GM19043 (cell line): ENCODE data around the gene LSP1.

Experiments used
- ATAC-seq: cut with Tn5 transposase; IDR thresholded peaks from one replicate; pipeline ENCODE4 v1.9.1; 2021; ENCODE audit warnings: low read depth; ENCODE audit not compliant: unreplicated experiment

Gene LSP1

DNA sequence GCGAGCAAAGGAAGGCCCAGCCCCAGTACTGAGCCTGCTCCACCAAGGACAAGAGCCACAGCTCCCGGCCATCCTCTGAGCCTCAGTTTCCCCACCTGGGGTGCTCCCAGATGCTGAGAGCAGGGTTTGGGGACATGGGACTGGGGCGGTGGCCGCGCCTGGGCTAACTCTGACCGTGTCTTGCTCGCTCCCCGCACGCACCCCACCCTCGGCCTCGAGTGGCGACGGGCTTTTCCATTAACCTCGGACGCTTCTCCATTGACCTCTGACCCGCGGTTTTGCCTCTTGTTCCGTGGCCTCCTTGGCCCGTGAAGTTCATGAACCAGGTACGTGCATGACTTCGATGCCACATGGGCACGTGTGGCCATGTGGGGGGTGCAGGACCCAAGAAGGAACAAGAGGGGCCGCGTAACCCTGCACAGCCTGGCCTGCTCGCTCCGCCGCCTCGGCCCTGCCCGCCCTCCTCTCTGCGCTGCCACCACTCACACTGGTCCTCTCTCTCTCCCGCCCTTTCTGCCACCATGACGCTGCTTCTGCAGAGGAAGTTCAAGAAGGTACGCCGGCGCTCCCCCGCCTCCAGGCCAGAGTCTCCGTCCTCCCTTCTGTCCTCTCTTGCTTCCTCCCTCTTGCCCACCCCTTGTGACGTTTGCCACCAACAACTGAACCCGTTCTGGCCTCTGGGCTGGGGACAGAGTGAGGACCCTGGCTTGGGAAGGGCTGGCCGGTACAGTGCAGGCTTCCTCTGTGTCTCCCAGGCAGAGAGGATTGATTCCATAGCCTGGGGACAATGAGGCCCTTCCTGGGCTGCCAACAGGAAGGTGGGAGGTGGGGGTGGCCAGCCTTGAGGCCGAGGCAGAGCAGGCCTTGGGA, 73.5 kb downstream of the LSP1 start:
- no peak for ATAC-seq

DNA sequence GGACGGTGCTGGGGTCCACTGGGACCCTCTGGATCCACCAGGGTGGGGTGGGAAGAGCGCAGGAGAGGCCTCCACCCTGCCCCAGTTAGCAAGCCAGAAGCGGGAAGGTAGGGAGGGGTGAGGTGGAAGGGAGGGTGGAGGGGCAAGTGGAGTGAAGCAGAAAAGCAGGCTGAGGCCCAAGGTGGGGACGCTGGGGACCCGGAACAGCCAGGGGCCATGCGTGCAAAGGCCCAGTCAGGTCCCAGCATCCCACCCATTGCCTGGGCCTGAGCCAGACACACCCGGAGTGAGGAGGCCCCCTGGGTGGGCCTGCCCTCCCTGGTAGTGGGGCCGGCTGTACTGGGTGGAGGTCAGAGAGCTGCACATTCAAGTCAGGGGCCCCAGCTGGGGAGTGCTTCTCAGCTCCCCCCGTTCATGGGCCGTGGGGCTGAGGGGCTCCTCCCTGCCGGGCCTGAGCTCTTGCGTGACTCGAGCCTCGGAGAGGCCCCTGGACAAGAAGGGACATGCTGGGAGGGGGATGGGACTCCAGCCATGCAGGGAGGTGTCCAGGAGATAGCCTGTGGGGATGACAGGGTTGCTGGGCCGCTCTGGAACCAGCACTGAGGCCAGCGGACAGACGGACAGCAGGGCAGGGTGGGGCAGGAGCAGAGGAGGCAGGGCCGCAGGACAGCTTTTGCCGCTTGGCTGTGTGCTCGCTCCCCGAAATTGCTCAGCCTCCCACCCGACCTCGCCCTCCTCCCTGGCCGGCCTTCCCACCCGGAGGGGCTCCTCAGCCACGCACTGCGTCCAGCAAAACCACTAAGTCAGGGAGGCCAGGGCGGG, 74.4 kb downstream of the LSP1 start:
- ATAC-seq = no peak

DNA sequence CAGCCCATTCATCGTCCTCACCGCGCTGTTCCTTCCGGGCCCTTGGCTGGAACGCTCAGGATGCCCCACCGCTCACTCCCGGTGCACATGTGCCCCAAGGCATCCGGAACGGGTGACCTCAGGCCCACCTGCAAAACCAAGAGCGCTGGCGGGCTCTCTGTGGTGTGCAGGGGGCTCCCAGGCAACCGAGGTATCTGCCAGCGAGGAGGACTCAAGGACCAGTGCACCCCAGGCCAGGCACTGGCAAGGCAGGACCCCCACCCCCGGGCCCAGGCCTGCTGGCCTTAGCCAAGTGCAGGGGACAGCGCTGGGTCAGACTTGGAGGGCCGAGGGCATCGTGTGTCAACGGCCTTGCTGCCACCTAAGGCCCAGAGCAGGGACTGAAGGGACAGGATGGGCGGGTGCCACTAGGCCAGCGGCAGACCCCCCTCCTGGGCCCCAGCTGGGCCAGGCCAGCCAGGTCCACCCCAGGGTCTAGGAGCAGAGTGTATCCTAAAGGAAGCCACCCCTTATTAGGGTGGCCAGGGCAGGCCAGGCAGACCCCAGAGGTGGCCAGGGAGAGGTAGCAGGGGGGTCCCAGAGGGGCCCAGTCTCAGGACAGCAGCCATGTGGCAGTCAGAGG, 75.1 kb downstream of the LSP1 start:
- ATAC-seq = no peak

DNA sequence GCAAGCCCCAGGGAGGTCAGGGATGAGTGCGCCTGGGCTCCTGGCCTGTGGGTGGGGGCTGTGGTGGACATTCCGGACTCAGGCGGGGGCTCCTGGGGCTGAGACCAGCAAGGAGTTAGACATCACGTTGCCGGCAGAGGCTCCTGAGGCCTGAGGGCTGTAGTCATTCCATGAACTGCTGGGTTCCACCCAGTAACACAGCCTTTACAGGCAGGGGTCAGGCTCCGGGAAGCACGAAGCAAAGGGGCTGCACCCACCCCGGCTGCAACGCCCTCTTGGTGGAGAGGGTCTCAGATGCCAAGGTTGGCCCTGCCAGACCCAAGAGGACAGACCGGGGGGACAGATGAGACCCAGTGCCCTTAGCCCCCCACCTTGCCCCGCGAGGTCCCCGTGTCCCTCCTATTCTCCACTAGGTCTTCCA, 75.6 kb downstream of the LSP1 start:
- no peak for ATAC-seq

DNA sequence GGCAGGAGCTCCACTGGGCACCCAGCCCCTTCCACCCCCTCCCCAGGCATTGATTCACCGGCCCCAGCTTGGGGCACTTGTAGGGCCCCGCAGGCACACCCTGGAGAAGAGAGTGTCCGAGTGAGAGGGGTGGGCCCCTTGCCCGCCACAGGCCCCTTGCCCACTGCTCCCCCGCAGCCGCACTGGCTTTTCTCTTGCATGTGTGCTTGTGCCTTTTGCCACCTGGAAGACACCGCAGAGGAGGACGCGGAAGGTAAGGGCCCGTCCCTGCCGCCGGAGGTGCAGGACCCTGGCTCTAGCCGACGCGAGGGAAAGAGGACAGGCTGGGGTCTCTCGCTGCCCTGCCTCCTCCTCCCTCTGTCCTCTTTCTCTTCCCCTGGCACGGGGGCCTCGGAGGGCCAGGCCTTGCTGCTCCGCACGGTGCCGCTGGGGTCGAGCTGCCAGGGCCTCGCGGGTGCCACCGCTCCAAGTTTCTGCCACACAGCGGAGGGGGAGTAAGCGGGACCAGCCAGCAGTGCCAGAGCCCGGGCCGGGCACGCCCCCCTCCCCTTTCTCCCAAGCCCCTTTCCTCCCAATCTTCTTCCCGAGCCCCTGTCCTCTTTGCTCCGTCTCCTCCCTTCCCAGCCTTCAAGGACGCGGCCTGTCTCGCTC, 76.1 kb downstream of the LSP1 start:
- no peak for ATAC-seq

DNA sequence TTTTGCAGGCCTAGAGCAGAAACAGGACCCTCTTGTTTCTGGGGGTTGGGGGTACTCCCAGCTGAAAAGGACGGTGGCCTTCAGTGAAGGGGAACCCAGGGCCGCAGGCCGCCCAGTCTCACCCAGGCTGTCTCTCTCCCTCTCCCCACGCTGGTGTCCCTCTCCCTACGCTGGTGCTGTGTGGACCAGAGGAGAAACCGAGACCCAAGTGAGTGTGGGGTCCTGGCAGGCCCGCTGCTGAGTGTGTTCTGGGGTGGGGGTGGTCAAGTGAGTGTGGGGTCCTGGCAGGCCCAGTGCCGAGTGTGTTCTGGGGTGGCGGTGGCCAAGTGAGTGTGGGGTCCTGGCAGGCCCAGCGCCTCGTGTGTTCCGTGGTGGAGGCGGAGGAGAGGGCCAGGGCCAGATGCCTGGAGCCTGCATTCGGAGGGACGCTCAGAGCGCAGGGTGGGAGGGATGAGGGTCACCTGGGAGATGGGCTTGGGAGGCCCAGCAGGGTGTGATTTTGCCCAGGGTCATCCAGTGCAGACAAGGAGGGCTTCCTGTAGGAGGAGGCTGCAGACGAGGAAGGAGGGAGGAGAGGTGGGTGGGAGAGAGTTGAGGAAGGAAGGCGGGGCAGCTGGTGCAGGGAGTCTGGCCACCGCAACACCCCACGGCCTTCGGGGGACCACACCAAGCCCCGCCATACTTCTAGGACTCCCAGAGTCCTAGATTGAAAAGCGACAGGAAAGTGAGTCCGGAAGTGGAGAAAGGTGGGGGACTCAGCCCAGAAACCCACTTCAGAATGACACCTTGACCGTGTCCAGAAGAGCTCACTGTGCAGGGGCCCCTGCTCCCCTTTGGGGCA, 77.0 kb downstream of the LSP1 start:
- no peak for ATAC-seq

DNA sequence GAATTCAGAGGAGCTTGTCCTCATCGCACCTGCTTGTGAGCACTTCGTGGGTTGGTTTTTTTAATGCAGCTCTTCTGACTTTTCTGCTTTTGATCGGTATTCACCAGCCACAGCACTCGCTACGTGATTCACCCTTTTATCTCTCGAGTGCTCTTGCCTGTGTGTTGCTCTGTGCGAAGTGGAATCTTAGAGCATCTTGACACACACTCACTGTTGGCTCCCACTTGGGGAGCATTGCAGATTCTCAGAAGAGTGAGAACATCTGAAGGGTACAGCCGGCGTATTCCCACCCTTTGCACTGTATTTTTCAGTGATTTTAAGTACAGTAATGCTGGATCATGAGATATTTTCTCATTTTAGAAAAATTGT, 77.6 kb downstream of the LSP1 start:
- no peak for ATAC-seq

DNA sequence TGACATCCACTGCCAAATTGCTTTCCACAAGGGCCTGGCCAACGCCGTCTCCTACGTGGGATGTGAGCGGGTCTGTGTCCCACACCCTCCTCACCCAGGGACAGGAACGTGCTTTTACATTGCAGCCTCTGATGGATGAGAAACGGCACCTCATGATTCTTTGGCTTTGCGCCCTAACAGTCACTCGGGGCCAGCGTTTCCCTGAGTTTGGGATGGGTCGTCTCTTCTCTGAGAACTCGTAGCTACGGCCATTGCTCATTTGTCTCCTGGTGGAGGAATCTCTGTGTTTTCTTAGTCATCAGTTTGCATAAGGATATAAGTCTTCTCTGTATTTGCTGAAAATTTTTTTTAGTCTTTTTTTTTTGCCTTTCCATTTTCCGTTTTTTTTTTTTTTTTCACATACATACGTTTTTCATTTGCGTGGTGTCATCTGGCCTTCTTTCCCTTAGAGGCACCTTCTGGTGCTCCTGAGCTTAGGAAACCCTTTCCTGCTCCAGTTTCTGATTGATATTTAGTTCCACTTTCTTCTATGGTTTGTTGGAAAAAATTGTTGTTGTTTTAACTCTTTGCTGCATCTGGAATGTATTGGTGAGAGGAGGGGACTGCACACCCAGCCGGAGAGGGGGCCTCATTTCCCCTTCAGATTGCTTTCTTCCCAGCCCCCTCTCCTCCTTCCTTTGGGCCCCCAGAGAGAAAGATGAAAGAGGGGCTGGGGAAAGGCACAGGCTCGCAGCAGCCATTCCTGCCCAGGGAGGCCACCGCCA, 78.6 kb downstream of the LSP1 start:
- ATAC-seq = no peak

DNA sequence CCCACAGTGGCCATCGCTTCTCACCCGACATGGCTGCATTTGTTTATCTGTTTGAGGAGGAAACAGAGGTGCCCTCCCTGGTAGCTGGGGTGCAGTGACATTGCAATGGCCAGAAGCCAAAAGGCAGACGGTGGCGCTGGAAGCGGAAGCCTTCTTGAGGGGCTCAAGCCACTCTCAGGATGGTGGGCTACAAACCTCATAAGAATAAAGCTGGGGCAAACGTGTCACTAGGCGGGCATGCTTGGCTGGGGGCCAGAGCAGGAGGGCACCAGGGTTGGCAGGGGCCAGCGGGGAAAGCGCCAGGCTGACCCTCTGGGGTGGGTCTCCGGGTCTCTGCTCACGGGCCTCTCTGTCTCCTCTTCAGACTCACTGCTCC, 79.2 kb downstream of the LSP1 start:
- ATAC-seq = no peak

DNA sequence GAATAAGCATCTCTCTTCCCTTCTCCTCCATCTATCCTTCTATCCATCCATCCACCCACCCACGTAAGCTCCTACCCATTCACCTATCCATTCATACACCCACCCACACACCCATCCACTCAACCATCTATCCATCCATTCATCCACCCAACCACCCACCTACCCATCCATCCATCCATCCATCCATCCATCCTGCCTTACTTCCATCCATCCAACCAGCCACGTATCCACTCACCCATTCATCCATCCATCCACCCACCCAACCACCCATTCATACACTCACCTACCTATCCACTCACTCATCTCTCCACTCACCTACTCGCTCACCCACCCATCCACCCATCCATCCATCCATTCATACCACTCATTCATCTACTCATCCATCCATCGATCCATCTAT, 79.8 kb downstream of the LSP1 start:
- no peak for ATAC-seq

DNA sequence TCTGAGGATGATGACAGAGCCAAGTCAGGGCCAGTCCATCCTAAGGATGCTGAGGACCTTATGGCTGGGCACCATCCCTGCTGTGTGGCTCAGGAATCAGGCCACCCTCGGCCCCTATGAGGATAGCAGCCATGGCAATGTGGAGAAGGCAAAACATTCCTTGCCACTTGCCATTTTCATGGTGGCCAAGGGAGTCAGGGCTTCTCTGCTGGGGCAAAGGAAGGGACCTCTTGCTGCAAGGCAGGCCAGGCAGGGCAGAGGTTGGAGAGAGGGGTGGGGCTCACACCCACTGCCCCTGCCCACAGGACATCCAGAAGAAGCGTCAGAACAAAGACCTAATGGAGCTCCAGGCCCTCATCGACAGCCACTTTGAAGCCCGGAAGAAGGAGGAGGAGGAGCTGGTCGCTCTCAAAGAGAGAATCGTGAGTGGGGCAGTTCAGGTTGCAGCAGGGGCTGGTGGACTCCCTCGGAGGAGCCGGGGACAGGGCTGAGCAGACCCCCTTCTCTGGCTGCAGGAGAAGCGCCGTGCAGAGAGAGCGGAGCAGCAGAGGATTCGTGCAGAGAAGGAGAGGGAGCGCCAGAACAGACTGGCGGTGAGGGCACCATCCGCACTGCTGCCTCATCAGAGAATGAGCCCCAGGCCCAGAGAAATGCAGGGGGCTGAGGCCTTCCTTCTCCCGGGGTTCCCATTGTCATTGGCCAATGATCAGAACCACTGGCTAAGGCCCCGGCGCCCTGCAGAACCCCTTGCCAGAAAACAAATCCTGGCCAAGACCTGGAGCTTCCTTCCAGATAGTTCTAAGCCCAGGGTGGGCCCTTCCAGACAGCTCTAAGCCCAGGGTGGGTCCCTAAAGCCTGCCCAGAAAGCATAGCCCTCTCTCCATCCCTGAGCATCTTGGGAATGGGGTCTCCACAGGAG, 80.8 kb downstream of the LSP1 start:
- no peak for ATAC-seq

DNA sequence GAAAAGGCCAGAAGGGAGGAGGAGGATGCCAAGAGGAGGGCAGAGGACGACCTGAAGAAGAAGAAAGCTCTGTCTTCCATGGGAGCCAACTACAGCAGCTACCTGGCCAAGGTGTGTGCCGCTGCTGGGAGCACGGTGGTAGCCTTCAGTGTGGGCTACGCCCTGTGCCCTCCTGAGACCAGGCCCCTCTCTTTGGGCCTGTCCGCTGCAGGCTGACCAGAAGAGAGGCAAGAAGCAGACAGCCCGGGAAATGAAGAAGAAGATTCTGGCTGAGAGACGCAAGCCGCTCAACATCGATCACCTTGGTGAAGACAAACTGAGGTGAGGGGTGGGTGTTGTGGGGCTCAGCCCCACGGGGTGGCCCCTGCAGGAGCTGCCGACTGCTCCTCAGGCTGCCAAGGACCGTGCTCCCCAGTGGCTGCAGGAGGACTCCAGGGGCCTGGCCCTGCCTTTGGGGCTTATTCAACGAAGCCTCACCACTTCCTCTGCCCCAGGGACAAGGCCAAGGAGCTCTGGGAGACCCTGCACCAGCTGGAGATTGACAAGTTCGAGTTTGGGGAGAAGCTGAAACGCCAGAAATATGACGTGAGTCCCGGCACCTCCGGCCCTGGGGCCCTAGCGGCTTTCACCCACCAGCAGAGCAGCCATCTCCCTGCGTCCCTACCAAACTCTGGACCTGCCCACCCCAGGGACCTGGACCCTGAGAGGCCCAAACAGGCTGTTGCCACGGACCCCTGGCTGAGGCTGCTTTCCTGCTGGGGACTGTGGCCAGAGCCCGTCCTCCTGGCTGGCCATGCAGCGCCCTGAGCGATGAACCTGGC, 81.7 kb downstream of the LSP1 start:
- ATAC-seq = no peak

DNA sequence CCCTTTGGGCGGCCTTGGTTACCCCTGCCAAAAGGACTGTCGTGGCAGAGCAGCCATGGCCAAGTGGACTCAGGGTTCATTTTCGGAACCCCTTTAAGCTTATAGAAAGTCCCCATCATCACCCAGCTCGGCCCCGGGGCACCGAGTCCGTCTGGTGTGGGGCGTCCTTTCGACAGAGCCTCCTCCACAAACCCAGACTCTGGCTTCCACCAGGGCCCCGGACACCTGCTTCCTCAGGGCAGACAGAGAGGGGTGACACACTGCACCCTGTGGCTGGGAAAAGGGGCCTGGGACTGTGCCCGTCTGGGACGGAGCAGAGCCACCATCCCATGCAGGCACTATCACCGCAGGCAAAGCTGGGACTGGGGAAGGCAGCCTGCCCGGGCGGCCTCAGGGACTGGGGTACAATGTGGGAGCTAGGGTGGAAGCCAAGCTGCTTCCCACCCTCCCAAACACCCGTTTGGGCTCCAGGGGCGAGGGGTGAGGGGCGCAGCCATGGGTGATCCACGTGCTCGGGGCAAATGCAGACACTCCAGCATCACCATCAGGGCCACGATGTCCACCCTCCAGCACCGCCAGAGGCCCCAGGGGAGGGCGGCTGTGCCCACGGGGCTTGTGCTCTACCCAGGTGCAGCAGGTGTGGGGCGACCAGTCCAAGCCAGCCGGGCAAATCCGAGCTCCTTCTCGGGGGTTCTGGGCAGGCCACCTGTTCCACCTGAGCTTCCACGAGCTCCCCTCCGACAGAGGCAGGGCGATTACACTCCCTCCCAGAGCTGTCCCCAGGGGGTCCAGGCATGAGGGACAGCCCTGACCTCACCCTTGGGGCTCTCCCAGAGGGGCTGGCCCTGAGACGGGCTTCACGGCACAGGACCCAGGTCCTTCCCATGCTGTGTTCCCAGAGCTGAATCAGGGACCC, 82.5 kb downstream of the LSP1 start:
- ATAC-seq = no peak

DNA sequence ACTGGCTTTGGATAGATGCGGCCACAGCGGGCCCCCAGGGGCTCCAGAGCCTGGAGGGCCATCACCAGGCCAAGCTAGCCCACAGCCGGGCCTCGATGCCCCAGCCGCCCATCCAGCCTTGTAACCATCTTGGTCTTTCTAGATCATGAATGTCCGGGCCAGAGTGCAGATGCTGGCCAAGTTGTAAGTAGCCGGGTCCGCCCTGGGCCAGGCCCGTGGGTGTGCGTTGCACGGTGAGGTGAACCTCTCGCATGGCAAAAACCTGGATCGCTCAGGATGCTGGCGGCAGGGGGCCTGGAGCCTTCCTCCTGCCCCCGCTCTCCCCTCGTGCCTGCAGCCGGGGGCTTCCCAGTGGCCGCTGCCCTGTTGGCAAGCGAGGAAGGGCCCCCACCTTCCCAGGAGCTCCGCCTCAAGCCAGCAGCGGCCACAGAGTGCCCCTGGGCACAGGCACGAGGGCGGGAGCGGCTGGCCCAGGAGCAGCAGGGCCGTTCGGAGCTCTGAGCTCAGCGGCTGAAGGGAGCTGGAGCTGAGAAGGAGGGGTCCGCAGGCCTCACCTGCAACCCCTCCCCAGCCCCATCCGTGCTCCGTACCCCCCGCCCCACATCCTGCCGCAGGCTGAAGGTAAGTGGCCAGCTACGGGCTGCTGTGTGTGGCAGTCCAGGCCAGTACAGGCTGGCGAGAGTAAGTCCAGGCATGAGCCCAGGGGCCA, 83.3 kb downstream of the LSP1 start:
- no peak for ATAC-seq

DNA sequence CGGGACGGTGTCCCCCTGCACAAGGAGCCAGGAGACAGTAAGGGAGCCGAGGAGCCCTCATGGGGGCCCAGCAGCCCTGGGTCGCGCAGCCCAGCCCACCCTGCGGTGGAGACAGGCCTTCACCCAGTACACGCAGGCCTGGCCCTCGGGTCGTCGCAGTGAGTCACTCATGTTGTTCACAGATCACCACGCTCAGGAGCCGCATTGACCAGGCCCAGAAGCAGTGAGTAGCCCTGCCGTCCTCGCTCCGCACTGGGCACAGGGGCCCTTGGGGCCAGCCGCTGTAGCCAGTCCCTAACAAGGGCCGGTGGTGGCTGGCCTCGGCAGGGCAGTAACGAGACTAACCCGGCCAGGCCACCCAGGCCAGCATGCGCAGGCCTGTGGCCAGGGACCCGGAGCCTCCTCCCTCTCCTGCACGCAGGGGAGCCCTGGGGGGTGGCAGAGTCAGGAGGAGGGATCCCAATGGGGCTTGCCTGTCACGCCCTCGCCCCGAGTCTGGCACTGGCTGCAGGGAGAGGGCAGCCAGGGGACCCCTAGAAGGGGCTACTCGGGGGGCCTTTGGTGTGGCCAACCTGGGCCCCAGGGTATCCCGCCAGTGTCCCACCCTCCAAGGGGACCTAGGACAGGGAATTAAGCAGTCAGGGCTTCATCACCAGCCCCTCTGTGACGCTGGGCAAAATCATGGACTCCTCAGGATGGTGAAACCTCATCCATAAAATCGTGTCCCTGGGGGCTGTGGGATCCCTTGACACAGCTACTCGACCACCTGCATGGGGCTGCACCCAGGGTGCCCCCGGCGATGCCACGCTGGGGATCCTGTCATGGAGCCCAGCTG, 84.1 kb downstream of the LSP1 start:
- ATAC-seq = no peak
